Measurements from ENCODE around the gene WDFY2.

GRCh38 chr13:51553531-51553930 lies 30.7 kb upstream of the WDFY2 start:
- TF ChIP-seq ZNF274 (IDR thresholded peaks at IDR 0.05; ENCODE audit: low read depth, low read length): no peak
- TF ChIP-seq YY1 (IDR thresholded peaks at IDR 0.05; ENCODE audit: insufficient read depth, insufficient read length): no peak
